Fibroblast of pulmonary artery (primary cell): ENCODE results near the gene LYRM4.
A peak's percentile ranks its signal among the peaks of the same experiment; 100 is the strongest.

ENCODE experiments used
- DNase-seq: peaks from one replicate; pipeline ENCODE4 v3.0.0-alpha.2; 2010; ENCODE audit warnings: low read depth
- H3K4me3 ChIP-seq: replicated peaks from 2 replicates; pipeline ENCODE4 v1.5.1; 2011; ENCODE audit warnings: low read depth, mild to moderate bottlenecking, control low read depth, low read length, moderate library complexity
- TF ChIP-seq, protein P1 (sequence below): IDR thresholded peaks from 2 replicates; pipeline ENCODE4 v1.5.1; 2011; ENCODE audit warnings: mild to moderate bottlenecking, control low read depth, low read length, inconsistent platforms; ENCODE audit errors: missing control alignments

Gene LYRM4

DNA sequence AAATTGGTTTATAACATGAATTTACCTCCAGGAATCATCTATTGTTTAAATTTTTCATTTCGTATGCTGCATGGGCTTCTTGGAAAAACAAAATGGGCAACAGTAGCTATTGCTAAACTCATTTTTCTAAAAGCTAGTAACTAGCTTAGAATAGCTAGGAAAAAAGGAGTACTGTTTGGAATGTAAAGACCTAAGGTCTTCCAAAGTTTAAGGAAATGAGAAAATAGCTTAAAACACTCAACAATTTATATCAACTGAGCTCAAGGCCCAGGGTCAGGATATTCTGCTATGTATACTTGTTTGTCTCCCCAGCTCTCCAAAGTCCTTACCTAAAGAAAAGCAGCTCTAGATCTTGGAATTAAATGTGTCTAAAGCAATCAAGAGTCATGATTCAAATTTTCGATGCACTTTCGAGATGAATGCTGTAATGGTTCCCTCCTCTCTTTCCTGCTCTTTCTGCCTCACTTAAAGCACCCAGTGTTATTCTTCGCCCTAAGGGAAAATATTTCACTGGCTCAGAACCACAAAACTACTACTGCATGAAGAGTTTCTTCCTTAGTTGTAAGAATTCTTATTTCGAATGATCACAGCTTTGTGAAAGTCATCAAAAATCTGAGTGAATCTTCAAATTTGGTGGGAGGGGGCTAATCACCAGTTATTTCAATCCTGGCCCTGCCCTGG, 41.6 kb downstream of the LYRM4 start:
- TF ChIP-seq, protein P1, sequence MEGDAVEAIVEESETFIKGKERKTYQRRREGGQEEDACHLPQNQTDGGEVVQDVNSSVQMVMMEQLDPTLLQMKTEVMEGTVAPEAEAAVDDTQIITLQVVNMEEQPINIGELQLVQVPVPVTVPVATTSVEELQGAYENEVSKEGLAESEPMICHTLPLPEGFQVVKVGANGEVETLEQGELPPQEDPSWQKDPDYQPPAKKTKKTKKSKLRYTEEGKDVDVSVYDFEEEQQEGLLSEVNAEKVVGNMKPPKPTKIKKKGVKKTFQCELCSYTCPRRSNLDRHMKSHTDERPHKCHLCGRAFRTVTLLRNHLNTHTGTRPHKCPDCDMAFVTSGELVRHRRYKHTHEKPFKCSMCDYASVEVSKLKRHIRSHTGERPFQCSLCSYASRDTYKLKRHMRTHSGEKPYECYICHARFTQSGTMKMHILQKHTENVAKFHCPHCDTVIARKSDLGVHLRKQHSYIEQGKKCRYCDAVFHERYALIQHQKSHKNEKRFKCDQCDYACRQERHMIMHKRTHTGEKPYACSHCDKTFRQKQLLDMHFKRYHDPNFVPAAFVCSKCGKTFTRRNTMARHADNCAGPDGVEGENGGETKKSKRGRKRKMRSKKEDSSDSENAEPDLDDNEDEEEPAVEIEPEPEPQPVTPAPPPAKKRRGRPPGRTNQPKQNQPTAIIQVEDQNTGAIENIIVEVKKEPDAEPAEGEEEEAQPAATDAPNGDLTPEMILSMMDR: no peak
- H3K4me3 ChIP-seq: no peak overlapping the region
- no peak for DNase-seq

DNA sequence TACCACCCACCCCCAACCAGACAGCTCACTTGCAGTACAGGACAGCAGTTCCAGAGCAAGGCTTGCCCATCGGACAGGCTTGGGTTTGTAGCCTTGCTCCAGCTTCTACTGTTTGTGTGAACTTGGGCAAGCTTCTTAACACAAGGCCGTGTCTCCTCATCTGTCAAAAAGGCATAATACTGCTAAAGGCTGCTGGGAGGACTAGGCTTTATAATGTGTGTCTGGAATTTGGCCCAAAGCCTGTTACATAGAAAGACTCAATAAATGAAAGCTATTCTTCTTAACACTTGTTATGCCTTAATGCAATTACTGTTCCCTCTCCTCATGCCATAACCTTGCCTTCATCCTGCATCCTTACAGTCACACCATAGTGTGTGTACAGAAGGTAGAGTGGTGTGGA, 43.4 kb downstream of the LYRM4 start:
- DNase-seq: no peak
- no peak overlapping the region for H3K4me3 ChIP-seq
- TF ChIP-seq, protein P1: no peak

DNA sequence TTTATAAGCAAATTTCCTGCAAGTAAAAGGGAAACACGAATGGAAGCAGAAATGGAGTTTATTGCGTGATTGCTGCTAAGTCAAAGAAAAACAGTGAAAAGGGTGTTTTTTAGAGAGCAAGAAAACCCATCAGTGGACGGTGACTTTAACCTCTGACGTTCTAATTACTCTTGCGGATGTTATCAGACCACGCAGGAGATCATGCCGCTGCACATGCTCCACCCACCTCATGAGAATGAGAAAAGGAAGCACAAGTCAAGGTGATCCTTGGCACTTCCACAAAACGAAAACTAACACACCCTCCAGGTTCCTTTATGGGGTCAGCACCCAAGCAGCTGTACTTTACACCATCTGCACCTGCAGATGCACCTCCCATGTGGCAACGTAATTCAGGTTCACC, 45.0 kb downstream of the LYRM4 start:
- TF ChIP-seq, protein P1: no peak
- no peak for DNase-seq

DNA sequence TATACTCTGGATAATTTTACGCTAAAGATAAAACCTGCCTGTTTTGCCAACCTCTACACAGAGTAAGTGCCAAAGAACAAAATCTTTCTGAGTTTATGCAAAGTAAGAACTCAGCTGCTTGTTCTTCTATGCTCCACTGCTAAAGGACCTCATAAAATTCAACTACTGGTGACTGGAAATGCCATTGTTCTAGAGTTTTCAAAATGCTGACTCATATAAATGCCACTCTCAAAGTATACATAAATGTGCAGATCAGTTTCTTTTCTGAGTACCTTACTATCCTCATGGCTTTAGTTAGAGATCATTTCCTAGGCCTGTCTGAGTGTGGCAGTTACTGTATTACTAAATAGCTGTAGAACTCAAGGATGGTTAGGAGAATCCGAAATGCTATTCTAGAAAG, 45.6 kb downstream of the LYRM4 start:
- TF ChIP-seq, protein P1: no peak
- DNase-seq: peak; percentile 44
- H3K4me3 ChIP-seq: no peak overlapping the region

More for the DNA sequence above, 45.0 kb downstream of the LYRM4 start:
- no peak overlapping the region for H3K4me3 ChIP-seq

DNA sequence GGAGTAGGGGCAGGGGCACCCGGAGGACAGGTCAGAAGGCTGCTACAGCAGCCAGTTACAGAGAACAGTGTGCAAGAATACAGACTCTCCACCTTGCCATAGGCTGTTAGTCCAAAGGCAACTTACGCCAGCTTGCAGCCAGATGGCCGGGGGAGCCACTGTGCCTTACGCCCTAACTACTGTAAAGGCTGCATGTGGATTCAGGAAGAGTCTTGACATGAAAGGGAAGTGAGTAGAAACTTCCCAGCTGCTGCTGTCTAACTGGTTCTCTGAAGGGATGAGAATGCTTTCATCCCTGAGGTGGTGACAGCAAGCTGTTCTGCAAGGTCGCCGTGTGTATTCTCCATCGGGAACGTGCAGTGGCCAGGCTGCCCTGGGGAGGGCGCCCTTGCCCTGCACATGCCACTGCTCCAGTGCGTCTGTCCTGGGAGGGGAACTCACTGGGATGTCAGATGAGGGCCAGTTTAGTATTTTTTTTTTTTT, 46.1 kb downstream of the LYRM4 start:
- TF ChIP-seq, protein P1: peak; percentile 88
- no peak overlapping the region for H3K4me3 ChIP-seq
- DNase-seq: peak; percentile 97

DNA sequence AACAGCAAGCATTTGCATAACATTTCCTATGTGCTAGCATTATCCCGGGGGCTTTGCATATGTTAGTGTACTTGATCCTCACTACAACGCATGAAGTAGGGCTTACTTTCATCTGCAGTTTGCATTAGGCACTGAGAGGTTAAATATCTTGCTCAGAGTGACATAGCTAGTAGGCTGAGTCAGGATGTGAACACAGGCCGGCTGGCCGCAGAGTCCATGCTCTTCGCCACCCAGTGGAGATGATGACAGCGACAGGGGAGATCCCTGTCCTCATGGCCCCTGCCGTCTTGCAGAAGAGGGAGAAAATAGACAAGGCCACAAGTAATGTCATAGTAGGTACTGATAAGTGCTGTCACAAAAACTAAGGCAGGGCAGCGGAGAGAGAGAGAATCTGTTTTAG, 46.9 kb downstream of the LYRM4 start:
- DNase-seq: peak; percentile 64
- H3K4me3 ChIP-seq: no peak overlapping the region
- TF ChIP-seq, protein P1: peak; percentile 39

DNA sequence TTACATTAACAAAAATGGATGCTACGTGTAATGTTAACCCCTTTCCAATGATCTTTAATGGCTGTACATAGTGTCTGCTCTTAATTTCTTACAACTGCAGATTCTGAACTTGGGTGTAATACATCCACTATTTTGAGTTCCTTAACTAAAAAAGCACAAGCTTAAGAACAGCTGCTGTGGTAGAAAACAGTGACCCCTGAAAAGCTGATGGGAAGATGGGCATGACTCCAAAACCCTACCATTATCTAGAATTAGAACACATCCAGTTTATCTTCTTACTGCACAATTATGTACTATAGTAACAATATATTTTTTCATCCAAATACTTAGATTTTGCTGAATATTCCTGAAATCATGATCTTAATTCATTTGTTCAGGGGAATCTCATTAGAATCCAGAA, 49.3 kb downstream of the LYRM4 start:
- H3K4me3 ChIP-seq: no peak overlapping the region
- no peak for DNase-seq
- TF ChIP-seq, protein P1: no peak
